ENCODE results near the gene OR13F1. TPM values are rescaled to one million over a fixed set of nuclear protein-coding genes. Genes with fewer than 3 reads are reported as not detected.
"Not testable (repeated sequence)": the region's sequence is repeated elsewhere in the genome, so short reads cannot be mapped to it uniquely, and the experiment has no call there.

Gene OR13F1
- polyA plus RNA-seq, 1 experiment: not detected

- no peak for DNase-seq (ENCODE audit: low read depth)
- no peak for TF ChIP-seq CTCF (IDR thresholded peaks at IDR 0.05; ENCODE audit: insufficient read depth, low read depth, low read length)
- no peaks in the 10 kb centered on the region for H3K36me3 ChIP-seq (ENCODE audit: control insufficient read depth, insufficient read depth, low read length)
- ChIA-PET POLR2A (no interaction called here), CTCF (no interaction called here)
- no peak overlapping the region for H3K4me3 ChIP-seq (ENCODE audit: low read depth, low read length)
- no peaks in the 10 kb centered on the region for H3K27me3 ChIP-seq (ENCODE audit: control insufficient read depth, insufficient read depth, low read length)
Observed at GRCh38 chr9:104485014-104485413, 19.0 kb upstream of the OR13F1 start.

GRCh38 chr9:104494808-104495207 lies 9.3 kb upstream of the OR13F1 start:
- no peaks in the 10 kb centered on the region for H3K27me3 ChIP-seq (ENCODE audit: control insufficient read depth, insufficient read depth, low read length)
- ChIA-PET POLR2A (no interaction called here), CTCF (interaction anchor here (0.6 to 1.2 kb wide), 6 partner anchors 18 to 468 kb away, joined by 3 to 7 read pairs (median 3); no protein-coding TSS in a partner anchor)
- no peak for DNase-seq (ENCODE audit: low read depth)
- no peak overlapping the region for H3K4me3 ChIP-seq (ENCODE audit: low read depth, low read length)
- no peak for TF ChIP-seq CTCF (IDR thresholded peaks at IDR 0.05; ENCODE audit: insufficient read depth, low read depth, low read length)
- no peaks in the 10 kb centered on the region for H3K36me3 ChIP-seq (ENCODE audit: control insufficient read depth, insufficient read depth, low read length)

- Histone ChIP-seq H3K27me3 (ENCODE audit: control insufficient read depth, insufficient read depth, low read length) (no peaks in the 10 kb centered on the region), H3K36me3 (ENCODE audit: control insufficient read depth, insufficient read depth, low read length) (no peaks in the 10 kb centered on the region), H3K4me3 (ENCODE audit: low read depth, low read length) (no peak overlapping the region)
- TF ChIP-seq CTCF (IDR thresholded peaks at IDR 0.05; ENCODE audit: insufficient read depth, low read depth, low read length): no peak
- ChIA-PET CTCF (no interaction called here), POLR2A (no interaction called here)
- DNase-seq (ENCODE audit: low read depth): no peak
Observed at GRCh38 chr9:104503440-104503839, 623 bp upstream of the OR13F1 start.

- H3K4me3 ChIP-seq (ENCODE audit: low read depth, low read length): no peak overlapping the region
- H3K36me3 ChIP-seq (ENCODE audit: control insufficient read depth, insufficient read depth, low read length): no peaks in the 10 kb centered on the region
- TF ChIP-seq CTCF (IDR thresholded peaks at IDR 0.05; ENCODE audit: insufficient read depth, low read depth, low read length): no peak
- no peaks in the 10 kb centered on the region for H3K27me3 ChIP-seq (ENCODE audit: control insufficient read depth, insufficient read depth, low read length)
- DNase-seq (ENCODE audit: low read depth): no peak
- CTCF ChIA-PET: no interaction called here
- POLR2A ChIA-PET: no interaction called here
Observed at GRCh38 chr9:104506565-104506964, 2.5 kb downstream of the OR13F1 start.

- TF ChIP-seq CTCF (IDR thresholded peaks at IDR 0.05; ENCODE audit: insufficient read depth, low read depth, low read length): no peak
- ChIA-PET CTCF (no interaction called here), POLR2A (no interaction called here)
- no peaks in the 10 kb centered on the region for H3K27me3 ChIP-seq (ENCODE audit: control insufficient read depth, insufficient read depth, low read length)
- no peak overlapping the region for H3K4me3 ChIP-seq (ENCODE audit: low read depth, low read length)
- H3K36me3 ChIP-seq (ENCODE audit: control insufficient read depth, insufficient read depth, low read length): no peaks in the 10 kb centered on the region
- no peak for DNase-seq (ENCODE audit: low read depth)
Observed at GRCh38 chr9:104514901-104515300, 10.8 kb downstream of the OR13F1 start.

- H3K36me3 ChIP-seq (ENCODE audit: control insufficient read depth, insufficient read depth, low read length): not testable (repeated sequence)
Observed at GRCh38 chr9:104520241-104520640, 16.2 kb downstream of the OR13F1 start.

More at GRCh38 chr9:104520241-104520640, 16.2 kb downstream of the OR13F1 start:
- H3K4me3 ChIP-seq (ENCODE audit: low read depth, low read length); H3K27me3 ChIP-seq (ENCODE audit: control insufficient read depth, insufficient read depth, low read length); POLR2A ChIA-PET; DNase-seq (ENCODE audit: low read depth): not testable (repeated sequence)
- CTCF ChIA-PET: interaction anchor here (0.9 kb wide), 1 partner anchor 14 kb away, joined by 4 read pairs; no protein-coding TSS in a partner anchor
